ENCODE measurements around the gene CPLX3.

DNA sequence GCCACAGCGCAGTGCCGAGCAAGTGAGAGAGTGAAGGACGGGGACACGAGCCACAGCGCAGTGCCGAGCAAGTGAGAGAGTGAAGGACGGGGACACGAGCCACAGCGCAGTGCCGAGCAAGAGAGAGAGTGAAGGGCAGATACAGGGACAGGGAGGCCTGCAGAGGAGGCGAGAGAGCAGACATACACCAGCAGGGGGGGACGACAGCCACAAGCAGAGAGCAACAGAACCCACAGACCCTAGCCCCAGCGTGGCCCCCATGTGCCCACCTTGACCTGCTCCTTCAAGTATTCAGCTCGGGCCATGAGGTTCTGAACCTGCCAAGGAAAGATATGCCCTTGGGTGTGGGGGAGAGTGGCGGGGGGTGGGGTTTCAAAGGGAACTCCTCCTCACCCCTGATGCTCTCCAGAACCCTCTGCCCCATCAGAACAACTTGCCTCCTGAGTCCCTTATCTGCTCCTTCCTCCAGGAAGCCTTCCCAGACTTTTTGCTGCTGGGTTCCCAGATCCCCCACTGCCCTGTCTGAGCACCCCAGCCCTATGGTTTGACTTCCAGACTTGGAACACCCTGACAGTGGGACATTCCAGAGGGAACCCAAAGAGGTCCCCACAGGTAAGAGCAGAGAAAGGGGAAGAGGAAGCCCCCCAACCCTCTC, 11.2 kb downstream of the CPLX3 start:
- no peak for TF ChIP-seq CTCF (IDR thresholded peaks at IDR 0.05)
- no peak for TF ChIP-seq POLR2A (IDR thresholded peaks at IDR 0.05)

All from uterus (tissue), 2 donors.